OCI-LY7 (cell line): Measurements from ENCODE around the gene E2F3. TPM values are rescaled to one million over a fixed set of nuclear protein-coding genes. Genes with fewer than 3 reads are reported as not detected.

Experiments
- BruUV-seq: library from RNA; stranded (reverse); fragments of 400-500 nt; replicated peaks from 2 replicates; lab custom pipeline; 2021; lab: Mats Ljungman, UMichigan
- CTCF ChIA-PET: fragments of 300-600 bp; sonication (Branson Sonifier 250); formaldehyde crosslinking; loops from one replicate; lab custom pipeline; 2022; ENCODE audit warnings: antibody characterized with exemption; ENCODE audit not compliant: unreplicated experiment; lab: Charles Lee
- POLR2A ChIA-PET: fragments of 300-600 bp; sonication (Branson Sonifier 250); formaldehyde crosslinking; loops from one replicate; lab custom pipeline; 2022; ENCODE audit warnings: antibody characterized with exemption; lab: Charles Lee
- DNase-seq: peaks from one replicate; pipeline ENCODE4 v3.0.0-alpha.2; 2015; ENCODE audit warnings: low spot score
- H2AFZ ChIP-seq: fragments of 200-600 bp; sonication (generic), shearing (Covaris generic); 2 replicates; pipeline ENCODE4 v1.6.1; 2014; ENCODE audit warnings: mild to moderate bottlenecking, antibody characterized with exemption, low read length, moderate library complexity
- H3K27ac ChIP-seq: fragments of 200-600 bp; sonication (generic); 2 replicates; pipeline ENCODE4 v1.5.1; 2014; ENCODE audit warnings: mixed run types, low read depth, mild to moderate bottlenecking, moderate library complexity, low read length, inconsistent platforms; ENCODE audit not compliant: poor library complexity, severe bottlenecking
- H3K36me3 ChIP-seq: fragments of 200-600 bp; sonication (generic); 2 replicates; pipeline ENCODE4 v1.6.1; 2014; ENCODE audit warnings: mild to moderate bottlenecking, antibody characterized with exemption, low read length, moderate library complexity, mixed read lengths; ENCODE audit not compliant: insufficient read depth
- H3K4me1 ChIP-seq: fragments of 200-600 bp; sonication (generic); 2 replicates; pipeline ENCODE4 v1.5.1; 2014; ENCODE audit warnings: mild to moderate bottlenecking, low read length; ENCODE audit not compliant: insufficient read depth, poor library complexity, severe bottlenecking
- H3K4me2 ChIP-seq: fragments of 200-600 bp; sonication (generic); 2 replicates; pipeline ENCODE4 v1.6.1; 2014; ENCODE audit warnings: mild to moderate bottlenecking, low read length
- H3K4me3 ChIP-seq: fragments of 200-600 bp; sonication (generic); 2 replicates; pipeline ENCODE4 v1.5.1; 2014; ENCODE audit warnings: mild to moderate bottlenecking, low read depth, low read length; ENCODE audit not compliant: poor library complexity, severe bottlenecking
- H3K79me2 ChIP-seq: fragments of 200-600 bp; sonication (generic); 2 replicates; pipeline ENCODE4 v1.6.1; 2016; ENCODE audit warnings: low read depth, mild to moderate bottlenecking, low read length, moderate library complexity, mixed read lengths; ENCODE audit not compliant: insufficient read depth
- H3K9me2 ChIP-seq: fragments of 200-600 bp; sonication (generic); 2 replicates; pipeline ENCODE4 v1.6.1; 2016; ENCODE audit warnings: mild to moderate bottlenecking, low read length, mixed read lengths; ENCODE audit not compliant: insufficient read depth
- H3K9me3 ChIP-seq: fragments of 200-600 bp; sonication (generic); 2 replicates; pipeline ENCODE4 v1.6.1; 2014; ENCODE audit warnings: mild to moderate bottlenecking, mixed run types, low read length, mixed read lengths
- H4K20me1 ChIP-seq: fragments of 200-600 bp; sonication (generic); 2 replicates; pipeline ENCODE4 v1.6.1; 2014; ENCODE audit warnings: mild to moderate bottlenecking, antibody characterized with exemption, low read length, moderate library complexity, mixed read lengths; ENCODE audit not compliant: insufficient read depth
- EZH2phosphoT487 ChIP-seq: fragments of 200-600 bp; sonication (generic); IDR thresholded peaks from 2 replicates; pipeline ENCODE4 v1.6.1; 2018; ENCODE audit warnings: low read depth, borderline replicate concordance, mild to moderate bottlenecking, mixed run types, antibody characterized with exemption, low read length, moderate library complexity, mixed read lengths
- intact Hi-C: fragments of 100-400 bp; cut with micrococcal nuclease; formaldehyde crosslinking; loops from one replicate; pipeline ENCODE4 v1.10.0; 2022; ENCODE audit not compliant: unreplicated experiment
- total RNA-seq, 2 experiments: library from RNA; depleted of rRNA in 1 of 2; stranded (reverse); fragments of >200 nt in 1 of 2; shearing (Covaris generic) in 1 of 2; gene quantifications; 2 replicates each; pipeline ENCODE4 v1.2.3, GENCODE V29; 2014 to 2022
- TF ChIP-seq, protein P1 (sequence below): fragments of 200-600 bp; sonication (generic); conservative IDR thresholded peaks from 2 replicates; pipeline ENCODE4 v1.5.1; 2014; ENCODE audit warnings: mild to moderate bottlenecking, antibody characterized with exemption, low read length, moderate library complexity, mixed read lengths

E2F3 gene
- total RNA-seq, 2 experiments from 2014 or later, result 12.4 to 31.2 TPM

DNA sequence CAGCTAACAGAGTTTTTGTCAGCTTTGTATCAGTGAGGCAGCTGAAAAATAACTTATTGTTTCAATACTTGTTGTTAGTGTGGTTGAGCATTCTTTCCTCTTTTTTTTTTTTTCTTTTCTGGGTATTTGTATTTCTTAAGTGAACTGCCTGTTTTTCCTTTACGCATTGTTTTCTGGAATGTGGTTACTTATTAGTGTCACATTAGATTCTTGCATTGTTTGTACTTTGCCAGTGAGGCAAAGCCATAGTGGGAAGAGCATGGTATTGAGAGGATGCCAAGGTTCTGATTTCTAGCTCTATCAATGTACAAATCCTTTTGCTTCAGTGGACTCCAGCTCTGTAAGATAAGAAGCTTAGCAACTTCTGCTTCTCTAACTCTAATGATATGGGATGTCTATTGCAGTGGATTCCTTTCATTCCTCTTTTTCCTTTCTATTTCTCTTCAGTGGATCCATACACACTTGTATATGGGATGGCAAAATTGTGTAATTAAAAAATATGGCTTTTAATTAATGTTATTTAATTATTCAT is 136.5 kb downstream of the E2F3 start:
- Histone ChIP-seq H3K9me2 (no peaks in the 10 kb centered on the region), H3K36me3 (peaks cover 54% of the 10 kb centered on the region), H3K9me3 (no peaks in the 10 kb centered on the region), H3K4me3 (no peak overlapping the region), H3K4me2 (no peak overlapping the region), H3K27ac (no peak overlapping the region), H4K20me1 (no peaks in the 10 kb centered on the region), H3K4me1 (peaks cover 14% of the 10 kb centered on the region), H2AFZ (no peak overlapping the region), H3K79me2 (peaks cover 34% of the 10 kb centered on the region; the same call in 1 of the 2 replicates)
- no TSS peak for BruUV-seq
- ChIA-PET POLR2A (interaction anchor here (0.7 to 2.2 kb wide), 7 partner anchors 7 to 1055 kb away, joined by 3 to 11 read pairs (median 4); partner anchors contain the start of gene SOX4), CTCF (no interaction called here)
- no peak for TF ChIP-seq EZH2phosphoT487
- TF ChIP-seq, protein P1, sequence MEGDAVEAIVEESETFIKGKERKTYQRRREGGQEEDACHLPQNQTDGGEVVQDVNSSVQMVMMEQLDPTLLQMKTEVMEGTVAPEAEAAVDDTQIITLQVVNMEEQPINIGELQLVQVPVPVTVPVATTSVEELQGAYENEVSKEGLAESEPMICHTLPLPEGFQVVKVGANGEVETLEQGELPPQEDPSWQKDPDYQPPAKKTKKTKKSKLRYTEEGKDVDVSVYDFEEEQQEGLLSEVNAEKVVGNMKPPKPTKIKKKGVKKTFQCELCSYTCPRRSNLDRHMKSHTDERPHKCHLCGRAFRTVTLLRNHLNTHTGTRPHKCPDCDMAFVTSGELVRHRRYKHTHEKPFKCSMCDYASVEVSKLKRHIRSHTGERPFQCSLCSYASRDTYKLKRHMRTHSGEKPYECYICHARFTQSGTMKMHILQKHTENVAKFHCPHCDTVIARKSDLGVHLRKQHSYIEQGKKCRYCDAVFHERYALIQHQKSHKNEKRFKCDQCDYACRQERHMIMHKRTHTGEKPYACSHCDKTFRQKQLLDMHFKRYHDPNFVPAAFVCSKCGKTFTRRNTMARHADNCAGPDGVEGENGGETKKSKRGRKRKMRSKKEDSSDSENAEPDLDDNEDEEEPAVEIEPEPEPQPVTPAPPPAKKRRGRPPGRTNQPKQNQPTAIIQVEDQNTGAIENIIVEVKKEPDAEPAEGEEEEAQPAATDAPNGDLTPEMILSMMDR, result no peak
- no peak for DNase-seq
- intact Hi-C loops, result no loop called here

- ChIA-PET POLR2A (interaction anchor here (1.5 kb wide), 1 partner anchor 16 kb away, joined by 4 read pairs; no protein-coding TSS in a partner anchor), CTCF (no interaction called here)
- Histone ChIP-seq H3K9me2 (no peaks in the 10 kb centered on the region), H3K36me3 (peaks cover 59% of the 10 kb centered on the region), H3K9me3 (no peaks in the 10 kb centered on the region), H3K4me3 (no peak overlapping the region), H4K20me1 (no peaks in the 10 kb centered on the region), H2AFZ (no peak overlapping the region), H3K4me2 (no peak overlapping the region), H3K4me1 (peaks cover 9% of the 10 kb centered on the region), H3K27ac (no peak overlapping the region), H3K79me2 (peaks cover 37% of the 10 kb centered on the region; the same call in 1 of the 2 replicates)
- BruUV-seq, result no TSS peak
- intact Hi-C loops, result no loop called here
- TF ChIP-seq EZH2phosphoT487, result no peak
- TF ChIP-seq, protein P1, result no peak
- no peak for DNase-seq
These were observed 137.2 kb downstream of the E2F3 start for GRCh38 chr6:20538907-20539306.

DNA sequence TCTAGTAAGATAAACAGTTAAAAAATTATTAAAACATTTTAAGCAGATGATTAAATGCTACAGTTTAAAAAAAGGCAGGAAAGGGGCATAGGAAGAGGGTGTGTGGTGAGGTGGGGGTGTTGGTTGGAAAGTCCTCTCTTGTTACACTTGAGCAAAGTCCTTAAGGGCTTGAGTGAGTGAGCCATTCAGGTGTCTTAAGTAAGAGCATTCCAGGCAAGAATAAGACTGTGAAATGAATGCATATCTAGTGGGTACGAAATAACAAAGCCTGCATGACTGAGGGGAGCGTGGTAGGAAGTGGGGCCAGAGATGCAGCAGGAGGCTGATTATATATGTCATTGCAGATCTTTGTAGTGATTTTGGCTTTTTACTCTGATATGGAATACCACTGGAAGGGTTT is 137.7 kb downstream of the E2F3 start:
- TF ChIP-seq EZH2phosphoT487, result no peak
- TF ChIP-seq, protein P1, result no peak
- peaks cover 37% of the 10 kb centered on the region; the same call in 1 of the 2 replicates for H3K79me2 ChIP-seq
- ChIA-PET CTCF (no interaction called here), POLR2A (interaction anchor here (1.5 kb wide), 1 partner anchor 15 kb away, joined by 4 read pairs; no protein-coding TSS in a partner anchor)
- no peak for DNase-seq
- no peaks in the 10 kb centered on the region for H3K9me3 ChIP-seq
- no peak overlapping the region for H3K4me3 ChIP-seq
- no TSS peak for BruUV-seq
- H2AFZ ChIP-seq, result no peak overlapping the region
- H3K27ac ChIP-seq, result no peak overlapping the region
- H3K36me3 ChIP-seq, result peaks cover 62% of the 10 kb centered on the region
- no peak overlapping the region for H3K4me2 ChIP-seq
- H4K20me1 ChIP-seq, result no peaks in the 10 kb centered on the region
- intact Hi-C loops, result no loop called here
- H3K9me2 ChIP-seq, result no peaks in the 10 kb centered on the region
- H3K4me1 ChIP-seq, result peaks cover 7% of the 10 kb centered on the region
